Nephron progenitor cell (in vitro differentiated cells): ENCODE measurements around the gene PDS5B.
A peak's percentile ranks its signal among the peaks of the same experiment; 100 is the strongest.

Experiments
- DNase-seq: peaks from one replicate; pipeline ENCODE4 v3.0.0; 2021
- H3K27ac Mint-ChIP-seq: 2 replicates; pipeline ENCODE4 v1.8.0; 2021; ENCODE audit warnings: mild to moderate bottlenecking, moderate library complexity, mixed read lengths
- H3K27me3 Mint-ChIP-seq: 2 replicates; pipeline ENCODE4 v1.8.0; 2021; ENCODE audit warnings: mild to moderate bottlenecking, low read depth, mixed read lengths; ENCODE audit not compliant: poor library complexity
- H3K36me3 Mint-ChIP-seq: 2 replicates; pipeline ENCODE4 v1.8.0; 2021; ENCODE audit warnings: low read depth, mixed read lengths
- H3K4me1 Mint-ChIP-seq: 2 replicates; pipeline ENCODE4 v1.8.0; 2021; ENCODE audit warnings: mixed read lengths
- H3K4me3 Mint-ChIP-seq: 2 replicates; pipeline ENCODE4 v1.8.0; 2021; ENCODE audit warnings: mild to moderate bottlenecking, moderate library complexity, mixed read lengths
- H3K9me3 Mint-ChIP-seq: 2 replicates; pipeline ENCODE4 v1.8.0; 2021; ENCODE audit warnings: mild to moderate bottlenecking, moderate library complexity, mixed read lengths
- CTCF ChIP-seq: fragments of 200-600 bp; sonication (generic); IDR thresholded peaks from 2 replicates; pipeline ENCODE4 v1.5.0; 2021; ENCODE audit warnings: antibody characterized with exemption

PDS5B gene

GRCh38 chr13:32676242-32676641 lies 90.0 kb downstream of the PDS5B start:
- H3K36me3 Mint-ChIP-seq, result peaks cover 97% of the 10 kb centered on the region
- H3K27ac Mint-ChIP-seq, result no peak overlapping the region
- no peak overlapping the region for H3K4me3 Mint-ChIP-seq
- no peak for DNase-seq
- no peak for TF ChIP-seq CTCF
- no peaks in the 10 kb centered on the region for H3K27me3 Mint-ChIP-seq
- H3K9me3 Mint-ChIP-seq, result peaks cover 5% of the 10 kb centered on the region
- no peaks in the 10 kb centered on the region for H3K4me1 Mint-ChIP-seq

DNA sequence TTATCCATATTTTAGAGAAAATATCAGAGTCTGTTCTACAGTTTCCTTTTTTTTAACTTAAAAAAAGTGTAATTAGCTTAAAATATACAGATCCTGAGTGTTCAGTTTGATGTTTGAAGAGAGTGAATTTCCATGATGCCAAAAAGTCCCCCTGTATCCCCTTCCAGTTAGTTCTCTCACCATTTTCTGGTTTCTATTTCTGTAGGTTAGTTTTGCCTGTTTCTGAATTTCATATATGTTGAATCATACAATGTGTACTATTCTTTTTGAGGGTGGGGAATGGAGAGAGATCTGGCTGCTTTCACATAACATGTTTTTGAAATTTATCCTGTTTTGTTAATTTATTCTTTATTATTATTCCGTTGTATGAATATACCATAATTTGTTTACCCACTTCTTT lies 95.9 kb downstream of the PDS5B start:
- no peaks in the 10 kb centered on the region for H3K4me1 Mint-ChIP-seq
- no peaks in the 10 kb centered on the region for H3K27me3 Mint-ChIP-seq
- H3K27ac Mint-ChIP-seq, result no peak overlapping the region
- peaks cover 81% of the 10 kb centered on the region for H3K36me3 Mint-ChIP-seq
- no peak overlapping the region for H3K4me3 Mint-ChIP-seq
- no peak for TF ChIP-seq CTCF
- DNase-seq, result no peak
- H3K9me3 Mint-ChIP-seq, result no peaks in the 10 kb centered on the region

DNA sequence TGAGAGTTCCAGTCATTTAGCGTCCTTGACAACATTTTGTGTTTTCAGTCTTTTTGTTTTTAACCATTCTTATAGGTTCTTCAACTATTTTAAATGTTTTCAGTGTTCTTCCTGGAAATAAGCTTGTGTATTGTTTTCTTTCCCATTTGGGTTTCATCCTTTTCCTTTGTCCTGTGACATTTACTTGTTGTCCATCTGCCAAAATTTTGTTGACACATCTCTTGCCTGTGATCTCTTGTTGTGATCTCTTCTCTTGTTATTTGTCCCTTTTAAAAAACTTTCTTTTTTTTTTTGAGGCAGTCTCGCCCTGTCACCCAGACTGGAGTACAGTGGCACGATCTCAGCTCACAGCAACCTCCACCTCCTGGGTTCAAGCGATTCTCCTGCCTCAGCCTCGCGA lies 96.5 kb downstream of the PDS5B start:
- no peak for TF ChIP-seq CTCF
- Mint-ChIP-seq H3K9me3 (no peaks in the 10 kb centered on the region), H3K4me3 (no peak overlapping the region), H3K27me3 (no peaks in the 10 kb centered on the region), H3K4me1 (no peaks in the 10 kb centered on the region), H3K36me3 (peaks cover 74% of the 10 kb centered on the region), H3K27ac (no peak overlapping the region)
- no peak for DNase-seq

DNA sequence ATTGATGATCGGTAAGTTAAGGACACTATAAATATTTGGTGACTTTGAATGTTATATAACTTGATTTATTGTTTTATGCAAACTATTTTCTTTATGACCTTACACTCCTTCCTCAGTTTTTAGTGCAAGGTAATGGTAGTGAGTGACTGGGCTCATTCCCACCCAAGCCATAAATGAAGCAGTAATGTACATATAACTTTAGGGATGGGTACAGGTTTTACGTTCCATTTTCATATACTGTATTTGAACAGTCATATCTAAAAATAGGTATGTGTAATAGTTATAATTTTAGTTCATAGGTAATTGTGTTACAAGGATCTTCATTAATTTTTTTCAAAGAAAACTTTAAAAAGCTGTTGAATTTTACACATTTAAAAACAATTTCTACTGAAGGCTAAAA lies 101.0 kb downstream of the PDS5B start:
- peaks cover 31% of the 10 kb centered on the region for H3K36me3 Mint-ChIP-seq
- H3K27ac Mint-ChIP-seq, result no peak overlapping the region
- no peaks in the 10 kb centered on the region for H3K4me1 Mint-ChIP-seq
- DNase-seq, result no peak
- TF ChIP-seq CTCF, result no peak
- H3K27me3 Mint-ChIP-seq, result no peaks in the 10 kb centered on the region
- H3K9me3 Mint-ChIP-seq, result no peaks in the 10 kb centered on the region
- no peak overlapping the region for H3K4me3 Mint-ChIP-seq

- Mint-ChIP-seq H3K36me3 (peaks cover 21% of the 10 kb centered on the region), H3K4me3 (no peak overlapping the region), H3K27me3 (no peaks in the 10 kb centered on the region), H3K4me1 (peaks cover 21% of the 10 kb centered on the region), H3K9me3 (no peaks in the 10 kb centered on the region), H3K27ac (peak overlapping the region; percentile 58)
- no peak for DNase-seq
- TF ChIP-seq CTCF, result no peak
Measured at GRCh38 chr13:32695602-32696250, 109.5 kb downstream of the PDS5B start.

GRCh38 chr13:32707471-32707870 lies 121.2 kb downstream of the PDS5B start:
- Mint-ChIP-seq H3K36me3 (peaks cover 65% of the 10 kb centered on the region), H3K27ac (no peak overlapping the region), H3K4me3 (no peak overlapping the region), H3K9me3 (peaks cover 9% of the 10 kb centered on the region), H3K27me3 (no peaks in the 10 kb centered on the region), H3K4me1 (no peaks in the 10 kb centered on the region)
- TF ChIP-seq CTCF, result no peak
- no peak for DNase-seq
